ENCODE data around the gene ZNF177.
A peak's percentile ranks its signal among the peaks of the same experiment; 100 is the strongest.

ZNF177 gene

DNA sequence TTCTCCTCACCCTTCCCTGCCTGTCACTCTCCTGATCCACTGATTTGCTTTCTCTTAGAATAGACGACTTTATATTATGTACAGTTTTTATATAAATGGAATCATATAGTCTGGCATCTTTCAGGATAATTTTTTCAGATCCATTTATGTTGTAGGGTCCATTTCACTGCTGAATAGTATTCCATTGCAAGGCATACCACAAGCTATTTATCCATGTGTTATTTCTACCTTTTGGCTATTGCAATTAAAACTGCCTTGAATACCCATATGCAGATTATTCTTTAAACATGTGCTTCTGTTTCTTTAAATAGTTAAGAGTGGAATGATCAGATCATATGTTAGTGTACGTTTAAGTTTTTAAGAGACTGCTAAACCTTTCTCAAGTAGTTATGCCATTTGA lies 17.8 kb upstream of the ZNF177 start:
- DNase-seq (ENCODE audit: insufficient read length, low spot score) (no peak), FAIRE-seq (no peak)
- TF ChIP-seq POU2F2 (IDR thresholded peaks at IDR 0.05; ENCODE audit: low read depth, low read length) (no peak), TAF1 (IDR thresholded peaks at IDR 0.05; ENCODE audit: low read depth, low read length) (no peak), POLR2A (IDR thresholded peaks at IDR 0.05; ENCODE audit: low read depth, low read length) (no peak), PAX5 (IDR thresholded peaks at IDR 0.05; ENCODE audit: insufficient read depth, low read length, severe bottlenecking) (no peak), SPI1 (IDR thresholded peaks at IDR 0.05; ENCODE audit: low read depth, low read length) (no peak)

DNA sequence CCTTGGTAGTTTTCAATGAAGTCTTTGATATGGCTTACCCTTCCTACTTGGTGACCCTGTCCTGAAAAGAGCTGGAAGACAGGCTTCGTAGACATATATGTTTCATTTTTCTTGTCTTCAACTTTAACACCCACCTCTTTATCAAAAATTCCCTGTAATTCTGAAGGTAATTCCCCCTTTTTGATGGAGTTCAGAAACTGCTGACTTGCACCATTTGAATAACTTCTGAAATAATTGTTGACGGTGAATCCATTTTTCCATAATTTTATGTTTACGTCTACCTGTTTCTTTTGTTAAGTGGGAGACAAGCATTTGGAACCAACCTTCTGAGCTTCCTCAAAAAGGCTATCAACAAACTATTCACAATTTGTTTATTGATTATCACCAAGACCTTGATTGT lies 14.6 kb upstream of the ZNF177 start:
- FAIRE-seq = no peak

DNA sequence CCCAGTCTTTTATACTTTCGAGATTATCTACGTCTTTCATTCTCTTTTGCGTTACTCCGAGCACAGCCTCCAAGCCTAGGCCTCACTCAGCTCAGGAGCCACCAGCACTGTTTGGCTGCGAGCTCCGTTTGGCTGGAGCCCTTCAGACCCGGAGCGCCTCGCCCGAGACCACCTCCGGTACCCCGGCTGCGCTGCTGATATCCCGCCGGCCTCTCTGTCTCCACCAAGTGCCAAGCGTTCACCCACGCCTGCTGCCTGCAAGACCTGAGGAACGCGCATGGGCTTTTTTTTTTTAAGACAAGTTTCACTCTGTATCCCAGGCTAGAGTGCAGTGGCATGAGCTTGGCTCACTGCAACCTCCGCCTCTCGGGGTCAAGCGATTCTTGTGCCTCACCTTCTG lies 14.1 kb upstream of the ZNF177 start:
- TF ChIP-seq SPI1 (IDR thresholded peaks at IDR 0.05; ENCODE audit: low read depth, low read length) = no peak
- no peak for TF ChIP-seq POLR2AphosphoS5 (IDR thresholded peaks at IDR 0.05; ENCODE audit: low read depth, low read length)
- no peak for TF ChIP-seq POLR2A (IDR thresholded peaks at IDR 0.05; ENCODE audit: low read depth, low read length)
- no peak for TF ChIP-seq POU2F2 (IDR thresholded peaks at IDR 0.05; ENCODE audit: low read depth, low read length)
- no peak for TF ChIP-seq PAX5 (IDR thresholded peaks at IDR 0.05; ENCODE audit: insufficient read depth, low read length, severe bottlenecking)
- no peak for TF ChIP-seq TAF1 (IDR thresholded peaks at IDR 0.05; ENCODE audit: low read depth, low read length)
- FAIRE-seq = no peak
- DNase-seq (ENCODE audit: insufficient read length, low spot score) = no peak

More for the DNA sequence above, 14.6 kb upstream of the ZNF177 start:
- no peak for DNase-seq (ENCODE audit: insufficient read length, low spot score)
- TF ChIP-seq PAX5 (IDR thresholded peaks at IDR 0.05; ENCODE audit: insufficient read depth, low read length, severe bottlenecking) (no peak), SPI1 (IDR thresholded peaks at IDR 0.05; ENCODE audit: low read depth, low read length) (no peak), POLR2AphosphoS5 (IDR thresholded peaks at IDR 0.05; ENCODE audit: low read depth, low read length) (no peak), TAF1 (IDR thresholded peaks at IDR 0.05; ENCODE audit: low read depth, low read length) (no peak), POLR2A (IDR thresholded peaks at IDR 0.05; ENCODE audit: low read depth, low read length) (no peak), POU2F2 (IDR thresholded peaks at IDR 0.05; ENCODE audit: low read depth, low read length) (no peak)

DNA sequence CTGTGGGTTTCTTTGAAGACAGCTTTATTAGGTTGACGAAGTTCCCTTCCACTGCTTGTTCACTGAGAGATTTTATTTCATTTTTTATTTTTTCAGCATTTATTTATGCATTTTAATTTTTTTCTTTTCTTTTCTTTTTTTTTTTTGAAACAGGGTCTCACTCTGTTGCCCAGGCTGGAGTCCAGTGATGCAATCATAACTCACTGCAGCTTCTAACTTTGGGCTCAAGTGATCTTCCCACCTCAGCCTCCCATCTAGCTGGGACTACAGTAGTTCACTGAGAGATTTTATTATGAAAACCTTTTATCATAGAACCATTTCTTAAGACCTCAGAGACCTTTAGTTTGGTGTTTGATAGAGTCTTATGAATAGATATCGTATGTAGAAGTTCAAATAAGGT lies 10.3 kb upstream of the ZNF177 start:
- DNase-seq (ENCODE audit: insufficient read length, low spot score) (no peak), FAIRE-seq (no peak)
- no peak for TF ChIP-seq TAF1 (IDR thresholded peaks at IDR 0.05; ENCODE audit: low read depth, low read length)
- TF ChIP-seq SPI1 (IDR thresholded peaks at IDR 0.05; ENCODE audit: low read depth, low read length) = no peak
- TF ChIP-seq PAX5 (IDR thresholded peaks at IDR 0.05; ENCODE audit: insufficient read depth, low read length, severe bottlenecking) = no peak
- TF ChIP-seq POLR2AphosphoS5 (IDR thresholded peaks at IDR 0.05; ENCODE audit: low read depth, low read length) = no peak
- no peak for TF ChIP-seq POU2F2 (IDR thresholded peaks at IDR 0.05; ENCODE audit: low read depth, low read length)
- no peak for TF ChIP-seq POLR2A (IDR thresholded peaks at IDR 0.05; ENCODE audit: low read depth, low read length)

DNA sequence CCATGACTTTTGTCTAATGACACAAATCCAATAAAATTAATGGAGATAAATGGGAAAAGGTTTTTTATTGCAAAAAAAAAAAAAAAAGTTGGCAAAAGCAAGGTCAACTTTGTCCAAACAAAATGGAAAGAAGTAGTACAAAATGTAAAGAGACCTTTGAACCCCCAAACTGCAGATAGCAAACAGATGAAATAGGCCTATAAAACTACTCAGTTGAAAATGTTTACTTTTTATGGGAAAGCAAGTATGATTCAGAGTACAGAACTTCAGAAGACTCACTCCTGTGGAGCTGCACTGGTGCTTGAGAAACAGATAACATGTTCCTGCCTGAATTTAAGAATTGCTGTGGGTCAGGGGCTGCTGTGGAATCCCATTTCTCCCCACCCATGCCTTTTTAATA lies 9.8 kb upstream of the ZNF177 start:
- no peak for DNase-seq (ENCODE audit: insufficient read length, low spot score)
- TF ChIP-seq POLR2AphosphoS5 (IDR thresholded peaks at IDR 0.05; ENCODE audit: low read depth, low read length) (no peak), SPI1 (IDR thresholded peaks at IDR 0.05; ENCODE audit: low read depth, low read length) (no peak), PAX5 (IDR thresholded peaks at IDR 0.05; ENCODE audit: insufficient read depth, low read length, severe bottlenecking) (no peak)
- no peak for FAIRE-seq

DNA sequence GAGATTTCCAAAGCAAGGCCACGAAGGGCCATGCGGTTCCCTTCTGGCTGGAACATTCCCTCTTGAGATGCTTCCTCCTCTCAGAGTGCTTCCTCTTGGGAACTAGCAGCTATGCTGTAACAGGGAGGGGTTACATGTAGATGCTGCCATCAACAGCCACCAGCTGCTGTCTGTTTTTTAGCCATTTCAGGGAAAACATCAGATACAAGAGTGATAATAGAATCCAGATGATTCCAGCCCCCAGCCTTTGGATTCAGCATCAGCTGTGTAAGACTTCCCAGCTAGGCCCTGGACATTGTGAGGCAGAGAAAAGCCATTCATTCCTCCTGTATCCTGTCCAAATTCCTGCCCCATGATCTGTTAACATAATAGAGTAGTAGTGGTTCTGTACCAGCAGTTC lies 8.2 kb upstream of the ZNF177 start:
- FAIRE-seq = no peak
- no peak for TF ChIP-seq PAX5 (IDR thresholded peaks at IDR 0.05; ENCODE audit: insufficient read depth, low read length, severe bottlenecking)
- no peak for TF ChIP-seq POLR2AphosphoS5 (IDR thresholded peaks at IDR 0.05; ENCODE audit: low read depth, low read length)
- TF ChIP-seq POU2F2 (IDR thresholded peaks at IDR 0.05; ENCODE audit: low read depth, low read length) = no peak
- TF ChIP-seq SPI1 (IDR thresholded peaks at IDR 0.05; ENCODE audit: low read depth, low read length) = no peak
- no peak for TF ChIP-seq POLR2A (IDR thresholded peaks at IDR 0.05; ENCODE audit: low read depth, low read length)
- TF ChIP-seq TAF1 (IDR thresholded peaks at IDR 0.05; ENCODE audit: low read depth, low read length) = no peak

DNA sequence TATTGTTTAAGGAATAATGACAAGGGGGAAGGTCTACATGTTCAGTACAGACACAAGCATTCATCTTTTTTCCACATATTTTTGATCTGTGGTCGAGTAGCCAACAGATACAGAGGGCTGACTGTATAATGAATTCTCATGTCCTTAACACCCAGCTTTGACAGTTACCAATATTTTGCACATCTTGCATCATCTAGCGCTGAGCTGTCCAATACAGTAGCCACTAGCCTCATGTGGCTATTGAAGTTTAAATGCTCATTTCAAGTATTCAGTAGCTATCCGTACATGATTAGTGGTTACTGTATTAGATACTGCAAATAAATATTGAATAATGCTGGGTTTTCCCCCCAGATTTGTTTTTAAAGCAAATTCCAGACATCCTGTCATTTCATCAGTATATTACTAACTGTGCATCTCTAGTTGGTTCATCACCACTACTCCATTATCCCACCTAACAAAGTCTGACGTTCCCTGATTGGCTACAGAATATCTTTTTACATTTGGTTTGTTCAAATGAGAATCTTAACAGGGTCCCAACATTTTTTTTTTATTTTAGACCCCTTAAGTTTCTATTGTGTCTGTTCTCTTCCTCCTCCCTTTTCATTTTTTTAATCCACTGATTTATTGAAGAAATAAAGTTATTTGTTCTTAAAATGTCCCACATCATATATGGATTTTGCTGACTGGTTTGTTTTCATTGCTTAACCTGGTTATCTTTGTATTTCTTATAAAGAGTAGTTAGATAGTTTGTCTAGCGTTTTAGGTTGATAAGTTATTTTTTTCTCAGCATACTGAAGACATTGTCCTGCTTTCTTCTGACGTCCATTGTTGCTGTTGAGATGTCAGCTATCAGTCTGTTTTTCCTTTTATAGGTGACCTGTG lies 8.2 kb downstream of the ZNF177 start:
- no peak for TF ChIP-seq SPI1 (IDR thresholded peaks at IDR 0.05; ENCODE audit: low read depth, low read length)
- TF ChIP-seq POLR2AphosphoS5 (IDR thresholded peaks at IDR 0.05; ENCODE audit: low read depth, low read length) = no peak
- no peak for TF ChIP-seq POU2F2 (IDR thresholded peaks at IDR 0.05; ENCODE audit: low read depth, low read length)
- TF ChIP-seq POLR2A (IDR thresholded peaks at IDR 0.05; ENCODE audit: low read depth, low read length) = no peak
- no peak for TF ChIP-seq PAX5 (IDR thresholded peaks at IDR 0.05; ENCODE audit: insufficient read depth, low read length, severe bottlenecking)
- TF ChIP-seq TAF1 (IDR thresholded peaks at IDR 0.05; ENCODE audit: low read depth, low read length) = no peak
- DNase-seq (ENCODE audit: insufficient read length, low spot score) (no peak), FAIRE-seq (no peak)

More for the DNA sequence above, 8.2 kb upstream of the ZNF177 start:
- DNase-seq (ENCODE audit: insufficient read length, low spot score) = no peak

DNA sequence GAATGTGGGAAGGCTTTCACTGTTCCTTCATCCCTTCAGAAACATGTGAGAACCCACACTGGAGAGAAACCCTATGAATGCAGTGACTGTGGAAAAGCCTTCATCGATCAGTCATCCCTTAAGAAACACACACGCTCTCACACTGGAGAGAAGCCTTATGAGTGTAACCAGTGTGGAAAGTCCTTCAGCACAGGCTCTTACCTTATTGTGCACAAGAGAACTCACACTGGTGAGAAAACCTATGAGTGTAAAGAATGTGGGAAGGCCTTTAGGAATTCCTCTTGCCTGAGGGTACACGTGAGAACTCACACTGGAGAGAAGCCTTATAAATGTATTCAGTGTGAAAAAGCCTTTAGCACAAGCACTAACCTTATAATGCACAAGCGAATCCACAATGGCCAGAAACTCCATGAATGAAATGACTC lies 18.6 kb downstream of the ZNF177 start:
- no peak for FAIRE-seq
- no peak for DNase-seq (ENCODE audit: insufficient read length, low spot score)
- TF ChIP-seq SPI1 (IDR thresholded peaks at IDR 0.05; ENCODE audit: low read depth, low read length) = no peak
- TF ChIP-seq POU2F2 (IDR thresholded peaks at IDR 0.05; ENCODE audit: low read depth, low read length) = no peak
- no peak for TF ChIP-seq TAF1 (IDR thresholded peaks at IDR 0.05; ENCODE audit: low read depth, low read length)
- no peak for TF ChIP-seq POLR2AphosphoS5 (IDR thresholded peaks at IDR 0.05; ENCODE audit: low read depth, low read length)

DNA sequence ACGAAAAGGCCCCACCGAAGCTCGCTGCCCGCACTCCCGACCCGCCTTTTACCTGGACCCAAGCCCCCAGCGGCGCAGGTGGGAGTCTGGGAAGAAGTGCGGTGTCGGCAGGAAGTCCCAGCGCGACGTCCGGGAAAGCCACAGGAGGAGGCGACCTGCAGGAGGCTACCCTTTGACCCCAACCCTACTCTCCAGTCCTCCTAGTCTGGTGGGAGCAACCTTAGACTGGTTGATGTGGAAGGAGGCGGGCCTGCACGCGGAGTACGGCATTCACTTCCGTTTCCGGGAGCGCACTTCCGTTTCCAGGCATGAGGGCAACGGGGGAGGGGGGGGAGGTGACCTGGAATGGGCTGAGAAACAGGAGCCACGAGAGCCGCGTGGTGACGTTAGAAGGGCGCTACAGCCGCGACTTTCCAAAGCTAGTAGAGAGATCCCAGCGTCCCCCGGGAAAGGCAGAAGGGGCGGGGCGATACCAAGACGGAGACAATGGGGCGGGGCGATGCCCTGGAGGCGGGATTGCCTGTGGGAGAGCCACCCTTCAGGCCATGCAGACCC lies 44.1 kb downstream of the ZNF177 start:
- peak; percentile 88 for FAIRE-seq
- DNase-seq (ENCODE audit: insufficient read length, low spot score) = peak; percentile 58

DNA sequence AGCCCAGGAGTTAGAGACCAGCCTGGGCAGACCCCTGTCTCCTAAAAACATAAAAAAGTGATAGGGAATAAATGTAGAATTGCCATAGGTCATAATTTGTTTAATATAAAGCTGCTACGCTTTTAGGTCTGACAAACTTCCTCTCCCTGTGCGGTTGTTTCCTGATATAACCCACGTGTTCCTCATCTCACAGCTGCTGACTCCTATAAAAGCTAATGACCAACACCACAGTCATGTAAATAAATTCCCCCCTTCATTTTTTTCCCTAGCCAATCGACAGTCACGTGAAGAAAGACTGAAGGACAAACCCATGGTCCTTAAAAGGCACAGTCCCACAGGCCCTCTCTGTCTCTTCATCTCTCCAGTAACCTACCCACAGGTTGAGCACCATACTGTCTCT lies 45.0 kb downstream of the ZNF177 start:
- FAIRE-seq = no peak
- TF ChIP-seq POLR2A (IDR thresholded peaks at IDR 0.05; ENCODE audit: low read depth, low read length) (no peak), POLR2AphosphoS5 (IDR thresholded peaks at IDR 0.05; ENCODE audit: low read depth, low read length) (no peak), SPI1 (IDR thresholded peaks at IDR 0.05; ENCODE audit: low read depth, low read length) (no peak), PAX5 (IDR thresholded peaks at IDR 0.05; ENCODE audit: insufficient read depth, low read length, severe bottlenecking) (no peak), TAF1 (IDR thresholded peaks at IDR 0.05; ENCODE audit: low read depth, low read length) (no peak), POU2F2 (IDR thresholded peaks at IDR 0.05; ENCODE audit: low read depth, low read length) (no peak)
- no peak for DNase-seq (ENCODE audit: insufficient read length, low spot score)

More for the DNA sequence above, 44.1 kb downstream of the ZNF177 start:
- TF ChIP-seq SPI1 (IDR thresholded peaks at IDR 0.05; ENCODE audit: low read depth, low read length) (peak; percentile 45; the same call in 1 of the 2 replicates), PAX5 (IDR thresholded peaks at IDR 0.05; ENCODE audit: insufficient read depth, low read length, severe bottlenecking) (no peak)

All from GM12891 (cell line).